ENCODE results near the gene CHST8.

Gene CHST8

GRCh38 chr19:33811246-33811645, 189.5 kb downstream of the CHST8 start:
- no peaks in the 10 kb centered on the region for H3K36me3 ChIP-seq (replicated peaks; ENCODE audit: insufficient read depth, low read length)
- no peak for TF ChIP-seq CTCF (IDR thresholded peaks at IDR 0.05; ENCODE audit: low read length)
- no peak for TF ChIP-seq EZH2 (optimal IDR thresholded peaks at IDR 0.05; ENCODE audit: low read depth, low read length)
- no peak for TF ChIP-seq EZH2phosphoT487 (IDR thresholded peaks at IDR 0.05; ENCODE audit: low read length)
- no peak overlapping the region for H3K4me2 ChIP-seq (ENCODE audit: low read depth, low read length)
- peaks cover 59% of the 10 kb centered on the region for H3K27me3 ChIP-seq (replicated peaks; ENCODE audit: insufficient read depth, low read length)
- H3K27ac ChIP-seq (ENCODE audit: low read length) = no peak overlapping the region
- H3K4me1 ChIP-seq (ENCODE audit: low read length) = no peaks in the 10 kb centered on the region
- no peaks in the 10 kb centered on the region for H3K79me2 ChIP-seq (ENCODE audit: low read length)
- H3F3A ChIP-seq (ENCODE audit: insufficient read depth, low read length) = no peaks in the 10 kb centered on the region
- no peak overlapping the region for H3K4me3 ChIP-seq (ENCODE audit: low read length)
- no peak overlapping the region for H2AFZ ChIP-seq (ENCODE audit: low read length)
- no peaks in the 10 kb centered on the region for H3K9me2 ChIP-seq (replicated peaks; ENCODE audit: insufficient read depth, low read length)
- no peaks in the 10 kb centered on the region for H4K20me1 ChIP-seq (ENCODE audit: insufficient read depth, low read length)
- no peak for DNase-seq
- H3K9me3 ChIP-seq (replicated peaks; ENCODE audit: insufficient read depth, low read length) = no peaks in the 10 kb centered on the region
- no peak overlapping the region for H3K9ac ChIP-seq (ENCODE audit: low read length)

DNA sequence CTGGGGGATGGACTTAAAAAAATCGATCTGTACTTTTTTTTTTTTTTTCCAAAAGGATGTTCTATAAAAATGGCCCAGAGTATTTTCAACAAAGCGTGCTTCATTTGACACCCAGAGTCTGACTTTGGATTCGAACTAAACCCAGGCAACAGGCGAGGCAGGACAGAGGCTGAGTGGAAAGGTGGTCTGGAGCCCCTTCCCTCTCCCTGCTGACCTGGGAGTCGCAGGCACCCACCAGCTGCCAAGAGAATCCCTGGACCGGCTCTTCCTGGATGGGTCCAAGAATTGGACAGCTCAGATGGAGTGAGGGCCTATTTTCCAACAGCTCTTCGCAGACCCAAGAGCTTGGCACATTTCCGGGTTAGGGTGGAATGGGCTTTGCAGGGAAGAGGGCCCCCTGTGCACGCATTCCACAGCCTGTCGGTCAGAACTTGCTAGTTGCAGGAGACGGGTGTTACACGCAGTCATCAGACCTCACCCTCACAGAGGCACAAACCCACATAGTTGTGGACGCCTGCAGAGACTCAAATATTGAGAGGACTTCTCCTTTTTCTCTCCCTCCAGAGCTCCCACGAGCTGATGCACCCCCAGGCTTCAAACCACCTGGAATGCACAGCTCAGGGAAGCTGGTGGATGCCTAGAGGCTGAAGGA, 190.1 kb downstream of the CHST8 start:
- Histone ChIP-seq H3K4me1 (ENCODE audit: low read length) (no peaks in the 10 kb centered on the region), H3K79me2 (ENCODE audit: low read length) (no peaks in the 10 kb centered on the region), H3K27ac (ENCODE audit: low read length) (no peak overlapping the region), H4K20me1 (ENCODE audit: insufficient read depth, low read length) (no peaks in the 10 kb centered on the region), H3K9me2 (replicated peaks; ENCODE audit: insufficient read depth, low read length) (no peaks in the 10 kb centered on the region), H3F3A (ENCODE audit: insufficient read depth, low read length) (no peaks in the 10 kb centered on the region), H3K4me2 (ENCODE audit: low read depth, low read length) (no peak overlapping the region), H3K36me3 (replicated peaks; ENCODE audit: insufficient read depth, low read length) (no peaks in the 10 kb centered on the region), H2AFZ (ENCODE audit: low read length) (no peak overlapping the region), H3K27me3 (replicated peaks; ENCODE audit: insufficient read depth, low read length) (peaks cover 63% of the 10 kb centered on the region), H3K9me3 (replicated peaks; ENCODE audit: insufficient read depth, low read length) (no peaks in the 10 kb centered on the region), H3K4me3 (ENCODE audit: low read length) (no peak overlapping the region), H3K9ac (ENCODE audit: low read length) (no peak overlapping the region)
- no peak for TF ChIP-seq CTCF (IDR thresholded peaks at IDR 0.05; ENCODE audit: low read length)
- TF ChIP-seq EZH2 (optimal IDR thresholded peaks at IDR 0.05; ENCODE audit: low read depth, low read length) = no peak
- no peak for TF ChIP-seq EZH2phosphoT487 (IDR thresholded peaks at IDR 0.05; ENCODE audit: low read length)
- DNase-seq = no peak

GRCh38 chr19:33812388-33813330, 190.9 kb downstream of the CHST8 start:
- DNase-seq = no peak
- Histone ChIP-seq H3K9ac (ENCODE audit: low read length) (no peak overlapping the region), H3K9me2 (replicated peaks; ENCODE audit: insufficient read depth, low read length) (no peaks in the 10 kb centered on the region), H3K4me3 (ENCODE audit: low read length) (no peak overlapping the region), H4K20me1 (ENCODE audit: insufficient read depth, low read length) (no peaks in the 10 kb centered on the region), H3F3A (ENCODE audit: insufficient read depth, low read length) (no peaks in the 10 kb centered on the region), H2AFZ (ENCODE audit: low read length) (no peak overlapping the region), H3K27me3 (replicated peaks; ENCODE audit: insufficient read depth, low read length) (peaks cover 67% of the 10 kb centered on the region), H3K4me1 (ENCODE audit: low read length) (no peaks in the 10 kb centered on the region), H3K27ac (ENCODE audit: low read length) (no peak overlapping the region), H3K36me3 (replicated peaks; ENCODE audit: insufficient read depth, low read length) (no peaks in the 10 kb centered on the region), H3K9me3 (replicated peaks; ENCODE audit: insufficient read depth, low read length) (no peaks in the 10 kb centered on the region), H3K4me2 (ENCODE audit: low read depth, low read length) (no peak overlapping the region), H3K79me2 (ENCODE audit: low read length) (no peaks in the 10 kb centered on the region)
- TF ChIP-seq CTCF (IDR thresholded peaks at IDR 0.05; ENCODE audit: low read length) (no peak), EZH2phosphoT487 (IDR thresholded peaks at IDR 0.05; ENCODE audit: low read length) (no peak), EZH2 (optimal IDR thresholded peaks at IDR 0.05; ENCODE audit: low read depth, low read length) (no peak)
